ENCODE results near the gene INTS11. TPM values are rescaled to one million over a fixed set of nuclear protein-coding genes. Genes with fewer than 3 reads are reported as not detected.

The INTS11 gene
- total and polyA plus RNA-seq, 2 donors (not counting 1 experiment from before 2014, with no cell fraction given): 149 to 245 TPM

GRCh38 chr1:1282998-1283397, 41.5 kb downstream of the INTS11 start:
- Mint-ChIP-seq H3K27me3 (no peaks in the 10 kb centered on the region), H3K4me1 (peaks cover 3% of the 10 kb centered on the region), H3K27ac (no peak overlapping the region), H3K9me3 (ENCODE audit: insufficient read depth) (no peaks in the 10 kb centered on the region), H3K4me3 (no peak overlapping the region)
- no peaks in the 10 kb centered on the region for H3K9me3 ChIP-seq (ENCODE audit: control extremely low read depth in 1 of 3, control insufficient read depth in 2 of 3, insufficient read depth in 1 of 3, low read length in 2 of 3)
- H3K79me2 ChIP-seq (ENCODE audit: control insufficient read depth, insufficient read depth, low read length): no peaks in the 10 kb centered on the region
- intact Hi-C loops (cut with micrococcal nuclease): no loop called here
- no peak overlapping the region for H3K4me2 ChIP-seq (replicated peaks; ENCODE audit: low read depth, low read length, poor library complexity, severe bottlenecking)
- no peak for TF ChIP-seq EZH2 (IDR thresholded peaks at IDR 0.05; ENCODE audit: borderline replicate concordance, insufficient read depth, low read depth, low read length, poor library complexity, severe bottlenecking)
- TF ChIP-seq CTCF (IDR thresholded peaks at IDR 0.05): no peak
- no peaks in the 10 kb centered on the region for H3K36me3 ChIP-seq (replicated peaks in 1 of 2; ENCODE audit: control extremely low read depth in 1 of 2, control insufficient read depth in 1 of 2, extremely low read depth in 1 of 2, insufficient read depth in 2 of 2, low read length in 1 of 2)
- DNase-seq (no peak), ATAC-seq (ENCODE audit: low read depth) (no peak)
- no peak overlapping the region for H2AFZ ChIP-seq (ENCODE audit: insufficient read depth, low read depth, low read length, poor library complexity, severe bottlenecking)
- CTCF ChIA-PET: interaction anchor here (0.7 to 1.8 kb wide), 3 partner anchors 9 to 161 kb away, joined by 3 read pairs; no protein-coding TSS in a partner anchor
- H3K4me3 ChIP-seq (ENCODE audit: control extremely low read depth in 1 of 5, extremely low read depth in 1 of 5, insufficient read depth in 1 of 5, low read depth in 2 of 5, low read length in 4 of 5): no peak overlapping the region
- WGBS (ENCODE audit: insufficient coverage): 92% methylated on average over 13 of the region's 14 CpGs
- no peaks in the 10 kb centered on the region for H4K20me1 ChIP-seq (ENCODE audit: control insufficient read depth, insufficient read depth, low read length, poor library complexity, severe bottlenecking)
- POLR2A ChIA-PET: no interaction called here
- no peaks in the 10 kb centered on the region for H3K27me3 ChIP-seq (replicated peaks in 1 of 4; ENCODE audit: control extremely low read depth in 1 of 4, control insufficient read depth in 3 of 4, insufficient read depth in 4 of 4, low read length in 3 of 4)
- no peak overlapping the region for H3K9ac ChIP-seq (ENCODE audit: low read length)
- no peak overlapping the region for H3K27ac ChIP-seq (ENCODE audit: low read length in 2 of 2)
- H3K4me1 ChIP-seq (ENCODE audit: control insufficient read depth in 2 of 2, insufficient read depth in 2 of 2, low read length in 2 of 2): peaks cover 0 to 3% of the 10 kb centered on the region in 2 donors

- Histone ChIP-seq H3K27ac (ENCODE audit: low read length in 2 of 2) (no peak overlapping the region), H3K79me2 (ENCODE audit: control insufficient read depth, insufficient read depth, low read length) (no peaks in the 10 kb centered on the region), H3K27me3 (replicated peaks in 1 of 4; ENCODE audit: control extremely low read depth in 1 of 4, control insufficient read depth in 3 of 4, insufficient read depth in 4 of 4, low read length in 3 of 4) (no peaks in the 10 kb centered on the region), H3K4me3 (ENCODE audit: control extremely low read depth in 1 of 5, extremely low read depth in 1 of 5, insufficient read depth in 1 of 5, low read depth in 2 of 5, low read length in 4 of 5) (no peak overlapping the region), H3K9ac (ENCODE audit: low read length) (no peak overlapping the region), H4K20me1 (ENCODE audit: control insufficient read depth, insufficient read depth, low read length, poor library complexity, severe bottlenecking) (no peaks in the 10 kb centered on the region), H3K9me3 (ENCODE audit: control extremely low read depth in 1 of 3, control insufficient read depth in 2 of 3, insufficient read depth in 1 of 3, low read length in 2 of 3) (no peaks in the 10 kb centered on the region), H3K36me3 (replicated peaks in 1 of 2; ENCODE audit: control extremely low read depth in 1 of 2, control insufficient read depth in 1 of 2, extremely low read depth in 1 of 2, insufficient read depth in 2 of 2, low read length in 1 of 2) (no peaks in the 10 kb centered on the region), H2AFZ (ENCODE audit: insufficient read depth, low read depth, low read length, poor library complexity, severe bottlenecking) (no peak overlapping the region), H3K4me1 (ENCODE audit: control insufficient read depth in 2 of 2, insufficient read depth in 2 of 2, low read length in 2 of 2) (peaks cover 0 to 3% of the 10 kb centered on the region in 2 donors), H3K4me2 (replicated peaks; ENCODE audit: low read depth, low read length, poor library complexity, severe bottlenecking) (no peak overlapping the region)
- POLR2A ChIA-PET: no interaction called here
- no peak for TF ChIP-seq CTCF (IDR thresholded peaks at IDR 0.05)
- no peak for TF ChIP-seq EZH2 (IDR thresholded peaks at IDR 0.05; ENCODE audit: borderline replicate concordance, insufficient read depth, low read depth, low read length, poor library complexity, severe bottlenecking)
- WGBS (ENCODE audit: insufficient coverage): 83% methylated on average over 26 of the region's 26 CpGs
- intact Hi-C loops (cut with micrococcal nuclease): no loop called here
- H3K27ac Mint-ChIP-seq: no peak overlapping the region
- no peaks in the 10 kb centered on the region for H3K9me3 Mint-ChIP-seq (ENCODE audit: insufficient read depth)
- no peaks in the 10 kb centered on the region for H3K27me3 Mint-ChIP-seq
- no peak overlapping the region for H3K4me3 Mint-ChIP-seq
- CTCF ChIA-PET: interaction anchor here (1.8 kb wide), 1 partner anchor 10 kb away, joined by 3 read pairs; no protein-coding TSS in a partner anchor
- DNase-seq: no peak
- ATAC-seq (ENCODE audit: low read depth): no peak
- H3K4me1 Mint-ChIP-seq: peaks cover 3% of the 10 kb centered on the region
Observed at GRCh38 chr1:1281533-1282321, 42.7 kb downstream of the INTS11 start.
